ENCODE data around the gene BTG2. TPM values are rescaled to one million over a fixed set of nuclear protein-coding genes. Genes with fewer than 3 reads are reported as not detected.
"Not testable (repeated sequence)": the region's sequence is repeated elsewhere in the genome, so short reads cannot be mapped to it uniquely, and the experiment has no call there.

Gene BTG2
- total RNA-seq, 1 donor from 2014 or later, result 2.8 TPM

DNA sequence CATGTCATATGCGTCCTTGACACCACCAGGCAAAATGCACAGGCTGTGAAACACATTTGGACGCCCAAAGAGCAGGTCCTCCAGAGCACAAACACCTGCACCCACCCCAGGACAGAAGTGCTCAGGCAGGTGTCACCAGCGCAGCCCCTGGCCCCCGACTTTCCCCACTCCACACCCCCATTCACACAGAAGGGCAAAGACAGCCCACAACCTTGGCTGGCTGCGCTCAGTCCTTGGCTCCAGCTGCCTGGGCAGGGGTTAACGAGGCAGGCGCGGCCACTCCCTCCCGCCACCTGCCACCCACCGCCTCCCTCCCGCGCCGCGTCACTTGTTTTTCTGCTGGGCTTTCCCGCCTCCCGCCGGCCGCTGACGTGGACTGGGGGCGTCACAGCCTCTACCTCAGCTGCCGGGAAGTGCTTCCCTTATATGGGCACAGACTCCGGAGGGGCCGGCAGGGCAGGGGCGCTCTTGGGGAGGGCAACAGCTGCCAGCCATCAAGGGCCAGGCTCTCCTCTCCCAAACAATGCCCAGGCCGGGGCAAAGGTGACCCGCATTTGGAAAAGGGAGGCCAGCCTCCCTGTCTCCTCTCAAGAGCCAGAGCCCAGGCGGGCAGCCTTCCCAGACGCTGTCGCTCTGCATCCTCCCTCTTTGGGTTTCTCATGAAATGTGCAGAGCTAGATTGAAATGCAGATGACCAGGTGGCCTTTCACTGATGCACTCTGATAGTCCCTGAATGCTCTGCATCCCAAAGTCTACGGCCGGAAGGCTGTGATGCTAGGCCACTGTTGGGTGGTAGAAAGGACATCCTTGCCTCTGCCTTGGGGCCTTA is 14.8 kb upstream of the BTG2 start:
- ATAC-seq (peak; percentile 65), DNase-seq (ENCODE audit: low spot score) (peak; percentile 80)

DNA sequence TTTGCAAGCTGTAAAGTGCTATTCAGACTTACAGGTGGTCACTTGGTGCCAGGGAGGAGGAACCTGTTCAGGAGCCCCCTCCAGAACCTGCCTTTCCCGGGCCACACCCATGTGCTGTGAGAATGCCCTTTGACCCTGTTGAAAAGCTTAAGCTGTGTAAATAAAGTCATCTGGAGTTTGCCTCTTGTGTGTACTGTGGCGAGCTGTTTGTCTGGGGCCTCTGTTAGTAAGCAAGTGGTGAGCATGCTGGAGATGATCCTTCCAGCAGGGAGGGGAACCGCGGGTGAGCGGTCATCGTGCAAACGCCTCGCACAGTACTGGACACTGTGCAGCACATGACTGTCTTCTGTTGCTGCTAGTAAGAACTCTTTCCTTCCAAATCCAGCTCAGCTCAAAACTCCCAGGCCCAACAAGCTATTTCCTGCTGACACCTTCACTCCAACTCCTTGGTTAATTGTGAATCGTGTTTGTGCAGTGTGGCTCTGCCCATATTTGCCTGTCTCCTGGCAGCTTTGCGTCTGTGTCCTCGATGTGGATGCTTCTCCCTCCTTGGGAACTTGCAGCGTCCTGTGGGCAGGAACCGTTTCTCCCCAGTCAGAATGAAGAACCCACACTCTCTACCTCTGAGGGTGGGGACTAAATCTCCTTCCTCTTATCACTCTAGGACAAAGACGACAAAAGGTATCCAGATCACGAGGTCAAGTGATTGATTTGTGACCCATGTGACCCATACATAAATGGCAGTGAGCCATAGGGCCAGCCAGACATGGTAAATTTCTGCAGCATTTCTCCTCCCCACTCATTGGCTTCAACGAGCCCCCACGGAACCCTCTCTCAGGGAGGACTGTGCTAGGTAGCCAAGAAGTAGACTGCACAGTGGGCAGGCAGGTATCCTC is 13.9 kb upstream of the BTG2 start:
- DNase-seq (ENCODE audit: low spot score) (no peak), ATAC-seq (peak; percentile 62)

DNA sequence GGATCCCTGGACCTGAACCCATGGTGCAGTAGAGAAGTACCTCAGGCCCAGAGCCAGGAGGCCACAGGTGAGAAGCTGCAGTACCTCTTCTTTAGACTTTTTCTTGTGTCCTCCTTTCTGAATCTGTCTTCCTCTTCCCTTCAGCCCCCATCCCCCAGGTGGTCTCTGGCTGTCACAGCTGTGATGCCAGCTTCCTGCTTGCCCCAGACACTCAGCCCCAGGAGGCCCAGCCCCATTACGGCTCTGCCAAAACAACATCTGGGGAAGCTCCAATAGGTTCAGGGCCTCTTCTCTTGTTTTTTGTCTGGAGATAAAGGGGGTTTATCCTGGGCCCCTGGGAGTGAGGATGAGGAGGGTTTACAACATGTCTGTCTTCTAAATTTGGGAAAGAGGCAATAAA is 9.5 kb upstream of the BTG2 start:
- DNase-seq (ENCODE audit: low spot score) (no peak), ATAC-seq (no peak)

DNA sequence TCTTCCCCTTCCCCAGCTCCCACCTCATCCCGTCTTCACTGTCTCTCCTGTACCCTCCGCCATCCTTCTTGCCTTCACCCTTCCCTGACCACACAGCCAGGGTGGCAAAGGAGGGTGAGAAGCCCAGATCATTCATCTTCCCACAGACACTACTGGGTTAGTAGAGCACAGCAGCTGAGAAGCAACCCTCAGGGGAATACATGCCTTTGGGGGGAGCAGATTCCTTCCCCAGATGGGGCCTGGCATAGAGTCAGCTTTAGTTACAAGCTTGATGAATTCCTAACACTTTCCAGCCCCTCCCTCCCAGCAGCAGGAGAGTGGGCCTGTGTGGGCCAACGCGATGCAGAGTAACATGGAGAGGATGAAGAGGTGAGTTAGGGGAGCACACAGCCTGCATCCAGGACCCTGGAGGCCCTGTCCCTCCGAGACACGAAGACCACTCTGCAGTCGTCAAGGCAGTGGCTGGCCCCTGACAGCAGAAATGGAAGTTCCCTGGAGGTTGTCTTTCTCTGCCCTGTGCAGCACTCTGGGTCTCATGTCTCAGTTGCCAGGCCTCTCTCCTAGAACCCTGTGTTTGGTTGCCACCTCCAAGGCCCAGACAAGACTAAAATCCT is 8.8 kb upstream of the BTG2 start:
- DNase-seq (ENCODE audit: low spot score) (no peak), ATAC-seq (no peak)

DNA sequence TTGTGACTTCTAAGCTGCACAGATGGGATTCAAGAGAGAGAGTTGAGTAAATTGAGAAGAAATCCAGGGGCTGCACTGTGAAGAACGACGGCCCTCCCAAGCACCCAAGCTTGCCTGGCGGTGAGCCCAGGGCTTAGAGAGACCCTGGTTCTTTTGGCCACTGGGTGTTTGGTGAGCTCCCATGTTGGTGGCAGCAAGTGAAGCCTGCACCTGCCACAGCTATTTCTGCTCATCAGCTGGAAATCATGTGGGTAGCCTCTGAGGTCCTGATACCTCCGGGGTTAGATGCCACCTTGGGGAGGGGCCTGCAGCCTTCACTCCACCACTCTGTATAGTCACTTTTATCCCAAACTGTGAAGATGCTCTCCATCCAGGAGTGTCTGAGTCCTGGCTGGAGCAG is 6.2 kb upstream of the BTG2 start:
- no peak for DNase-seq (ENCODE audit: low spot score)
- ATAC-seq, result no peak

DNA sequence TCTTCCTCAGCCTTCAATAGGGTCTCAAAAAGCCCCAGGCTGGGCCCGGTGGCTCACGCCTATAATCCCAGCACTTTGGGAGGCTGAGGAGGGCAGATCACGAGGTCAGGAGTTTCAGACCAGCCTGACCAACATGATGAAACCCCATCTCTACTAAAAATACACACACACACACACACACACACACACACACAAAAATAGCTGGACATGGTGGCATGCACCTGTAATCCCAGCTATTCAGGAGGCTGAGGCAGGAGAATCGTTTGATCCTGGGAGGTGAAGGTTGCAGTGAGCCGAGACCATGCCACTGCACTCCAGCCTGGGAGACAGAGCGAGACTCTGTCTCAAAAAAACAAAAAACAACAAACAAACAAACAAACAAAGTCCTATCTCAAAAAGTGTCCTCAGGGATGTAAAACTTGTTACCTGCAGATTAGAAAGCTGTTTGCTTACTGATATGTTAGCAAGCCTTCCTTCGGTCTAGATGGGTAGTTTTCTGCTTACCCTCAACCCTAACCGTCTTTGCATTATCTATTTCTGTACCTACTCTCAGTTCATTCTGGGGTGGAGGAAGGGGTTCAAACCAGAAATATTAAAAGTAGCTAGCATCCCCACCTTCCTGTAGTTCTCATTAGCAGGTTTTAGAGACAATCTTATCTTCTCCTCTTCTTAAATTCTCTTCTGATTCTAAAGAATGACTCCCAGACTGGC is 5.4 kb upstream of the BTG2 start:
- not testable (repeated sequence) for ATAC-seq; DNase-seq (ENCODE audit: low spot score)

DNA sequence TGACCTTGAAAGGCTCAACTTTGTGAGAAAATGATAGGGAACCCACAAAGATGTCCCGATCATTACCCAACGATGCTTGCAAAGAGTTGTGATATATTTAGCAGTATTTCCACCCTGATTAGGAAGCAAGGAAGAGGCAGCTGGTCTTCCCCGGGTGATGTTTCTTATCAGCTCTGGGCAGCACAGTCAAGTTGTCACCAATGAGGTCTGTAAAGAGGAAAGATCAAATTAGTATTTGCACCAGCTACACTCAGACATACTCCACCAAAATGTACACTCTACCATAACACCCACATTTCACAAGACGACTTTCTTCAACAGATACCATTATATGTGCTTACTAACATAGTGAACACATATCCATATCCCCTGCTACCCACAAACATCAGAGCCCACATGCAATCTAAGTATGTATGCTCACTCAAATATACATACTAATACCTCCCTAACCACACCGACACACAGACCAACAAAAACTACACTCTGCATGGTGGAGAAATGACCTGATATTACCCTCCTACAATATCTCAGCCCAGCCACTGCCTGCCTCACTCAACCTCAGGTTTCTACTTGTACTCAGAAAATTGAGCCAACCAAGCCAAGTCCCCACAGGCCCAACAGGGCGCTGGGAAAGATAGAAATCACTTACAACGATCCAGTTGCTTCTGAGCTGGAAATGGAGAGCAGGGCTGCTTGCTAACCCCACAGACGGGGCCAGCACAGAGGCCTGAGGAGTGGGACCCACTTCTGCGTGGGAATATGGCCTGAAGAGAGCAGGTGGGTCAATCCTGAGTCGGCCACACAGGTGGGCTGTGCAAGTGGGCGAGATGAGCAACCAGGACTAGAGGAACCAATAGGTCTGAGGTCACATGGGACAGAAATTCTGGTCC is 4.6 kb upstream of the BTG2 start:
- ATAC-seq (no peak), DNase-seq (ENCODE audit: low spot score) (no peak)

DNA sequence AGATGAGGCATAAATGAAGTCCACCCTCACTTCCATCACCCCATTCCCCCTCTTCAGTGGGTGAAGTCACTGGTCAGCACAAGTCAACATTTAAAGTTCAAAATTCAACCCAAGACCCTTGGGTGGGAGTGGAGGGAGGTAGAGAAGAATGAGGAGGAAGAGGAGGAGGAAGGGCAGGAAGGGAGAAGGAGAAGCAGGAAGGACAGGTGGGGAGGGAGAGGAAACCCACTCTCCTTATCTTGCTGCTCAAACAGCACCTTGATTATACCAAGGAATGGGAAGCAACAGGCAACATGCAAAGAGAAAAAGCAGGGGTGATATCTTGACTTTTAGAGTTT is 4.0 kb upstream of the BTG2 start:
- no peak for DNase-seq (ENCODE audit: low spot score)
- ATAC-seq, result no peak

DNA sequence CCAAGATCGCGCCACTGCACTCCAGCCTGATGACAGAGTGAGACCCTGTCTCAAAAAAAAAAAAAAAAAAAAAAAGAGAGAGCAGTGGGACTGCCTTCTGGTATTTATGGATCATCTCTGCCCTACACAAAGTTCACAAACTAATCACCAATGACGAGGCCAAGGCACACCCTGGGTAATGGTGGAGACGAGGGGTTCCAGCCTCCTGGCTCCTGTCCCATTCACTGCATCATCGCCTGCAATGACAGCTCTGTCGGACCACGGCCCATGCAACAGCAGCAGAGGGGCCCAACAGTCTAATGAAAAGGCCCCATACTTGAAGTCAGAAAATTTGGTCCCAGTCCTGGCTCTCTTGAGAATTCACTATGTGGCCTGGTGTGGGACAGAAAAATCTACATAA is 2.9 kb upstream of the BTG2 start:
- DNase-seq (ENCODE audit: low spot score) (no peak), ATAC-seq (no peak)

DNA sequence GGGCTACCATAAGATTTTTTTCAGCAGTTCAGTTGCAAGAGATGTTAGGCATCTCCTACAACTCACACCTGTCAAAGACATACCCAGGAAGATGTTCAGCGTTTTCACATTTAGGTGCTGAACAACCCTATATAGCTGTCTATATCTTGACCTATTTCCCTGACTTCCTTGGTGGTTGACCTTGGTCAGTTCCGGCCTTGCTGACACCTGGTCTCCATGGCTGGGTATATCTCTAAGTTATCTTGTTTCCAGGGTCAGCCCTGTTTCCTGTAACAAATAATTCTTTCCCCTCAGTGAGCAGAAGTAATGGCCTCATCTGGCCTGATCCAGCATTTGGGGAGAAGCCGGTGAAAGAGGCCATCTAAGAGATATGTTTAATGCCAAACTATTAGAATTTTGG is 2.4 kb upstream of the BTG2 start:
- ATAC-seq (no peak), DNase-seq (ENCODE audit: low spot score) (no peak)

DNA sequence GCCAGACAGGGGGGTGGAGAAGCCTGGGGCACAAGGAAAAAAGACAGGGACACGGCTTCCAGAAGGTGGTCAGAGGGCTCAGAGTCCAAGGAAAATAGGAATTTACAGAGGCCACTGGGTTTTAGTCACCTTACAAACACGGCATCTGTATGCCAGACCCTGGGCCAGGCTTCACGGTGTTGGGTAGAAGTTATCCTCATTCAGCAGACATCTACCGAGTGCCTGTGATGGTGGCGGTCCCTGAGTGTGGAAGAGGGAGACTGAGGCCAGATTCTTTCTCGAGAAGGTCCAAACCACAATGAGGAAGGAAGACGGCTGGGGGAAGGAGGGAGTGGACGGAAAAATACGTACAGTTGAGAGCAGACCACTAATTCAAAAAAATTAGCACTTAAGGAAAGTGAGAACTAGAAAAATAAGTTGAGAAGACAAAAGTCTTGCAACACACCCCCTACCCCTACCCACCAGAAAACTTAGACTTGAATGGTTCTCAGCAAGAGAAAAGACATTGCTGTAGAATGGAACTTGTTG is 864 bp upstream of the BTG2 start:
- no peak for ATAC-seq
- DNase-seq (ENCODE audit: low spot score), result no peak

DNA sequence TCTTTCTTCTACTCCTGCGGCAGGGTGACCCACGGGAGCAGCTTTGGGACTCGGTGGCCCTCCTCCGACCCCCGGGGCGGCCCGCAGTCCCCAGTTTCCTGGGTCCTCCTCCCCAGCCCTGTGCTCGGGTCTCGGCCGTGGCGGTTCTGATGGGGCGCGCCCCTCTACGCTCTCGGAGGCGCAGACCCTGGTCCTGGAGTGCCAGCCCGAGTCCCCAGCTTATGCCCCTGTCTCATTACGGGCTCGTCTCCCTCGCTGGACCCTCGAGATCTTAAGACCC is 430 bp downstream of the BTG2 start:
- DNase-seq (ENCODE audit: low spot score) (no peak), ATAC-seq (peak; percentile 7)

DNA sequence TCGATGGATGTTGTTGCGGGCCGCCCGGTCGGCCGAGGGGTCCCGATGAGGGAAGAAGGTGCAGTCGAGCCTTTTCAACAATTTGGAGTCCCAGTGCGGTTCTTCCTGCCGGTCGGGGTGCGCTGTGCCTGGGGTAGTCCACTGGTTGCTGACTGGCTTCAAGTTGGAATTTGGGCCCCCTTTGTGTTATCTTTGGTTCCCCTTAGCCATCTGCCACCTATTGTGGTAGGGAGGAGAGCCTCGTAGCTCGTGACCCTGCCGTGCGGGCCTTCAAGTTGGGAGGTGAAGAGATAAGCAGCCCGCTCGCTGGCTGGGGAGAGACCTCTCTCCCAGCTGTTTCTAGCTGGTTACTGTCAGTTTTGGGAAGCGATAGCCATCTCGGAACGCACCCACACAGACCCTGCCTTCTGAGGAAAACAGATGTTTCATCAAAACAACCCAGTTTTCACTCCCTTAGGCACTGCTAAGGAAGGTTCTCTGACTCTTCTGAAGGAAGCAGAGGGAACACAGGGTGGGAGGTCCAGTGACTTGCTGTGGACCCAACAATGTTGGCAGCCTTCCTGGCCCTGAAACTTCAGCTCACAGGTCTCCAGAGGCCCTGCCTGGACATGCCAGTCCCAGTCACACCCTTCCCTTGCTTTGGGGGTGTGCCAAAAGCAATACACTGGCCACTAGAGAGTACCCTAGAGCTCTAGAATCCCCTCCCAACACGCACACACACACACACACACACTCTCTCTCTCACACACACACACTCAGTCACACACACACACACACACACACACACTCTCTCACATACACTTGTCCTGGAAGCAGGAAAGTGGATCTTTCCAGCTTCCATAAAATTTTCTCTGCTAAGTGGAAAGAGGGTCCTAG is 1.0 kb downstream of the BTG2 start:
- ATAC-seq, result peak; percentile 25
- DNase-seq (ENCODE audit: low spot score), result peak; percentile 70

DNA sequence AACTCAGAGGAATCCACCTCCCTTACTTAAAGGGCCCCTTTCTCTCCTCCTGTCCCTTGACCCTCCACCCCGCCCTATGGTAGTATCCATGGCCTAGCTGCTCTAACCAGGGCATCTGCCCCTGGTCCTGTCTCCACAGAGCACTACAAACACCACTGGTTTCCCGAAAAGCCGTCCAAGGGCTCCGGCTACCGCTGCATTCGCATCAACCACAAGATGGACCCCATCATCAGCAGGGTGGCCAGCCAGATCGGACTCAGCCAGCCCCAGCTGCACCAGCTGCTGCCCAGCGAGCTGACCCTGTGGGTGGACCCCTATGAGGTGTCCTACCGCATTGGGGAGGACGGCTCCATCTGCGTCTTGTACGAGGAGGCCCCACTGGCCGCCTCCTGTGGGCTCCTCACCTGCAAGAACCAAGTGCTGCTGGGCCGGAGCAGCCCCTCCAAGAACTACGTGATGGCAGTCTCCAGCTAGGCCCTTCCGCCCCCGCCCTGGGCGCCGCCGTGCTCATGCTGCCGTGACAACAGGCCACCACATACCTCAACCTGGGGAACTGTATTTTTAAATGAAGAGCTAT is 1.7 kb downstream of the BTG2 start:
- ATAC-seq (no peak), DNase-seq (ENCODE audit: low spot score) (no peak)

DNA sequence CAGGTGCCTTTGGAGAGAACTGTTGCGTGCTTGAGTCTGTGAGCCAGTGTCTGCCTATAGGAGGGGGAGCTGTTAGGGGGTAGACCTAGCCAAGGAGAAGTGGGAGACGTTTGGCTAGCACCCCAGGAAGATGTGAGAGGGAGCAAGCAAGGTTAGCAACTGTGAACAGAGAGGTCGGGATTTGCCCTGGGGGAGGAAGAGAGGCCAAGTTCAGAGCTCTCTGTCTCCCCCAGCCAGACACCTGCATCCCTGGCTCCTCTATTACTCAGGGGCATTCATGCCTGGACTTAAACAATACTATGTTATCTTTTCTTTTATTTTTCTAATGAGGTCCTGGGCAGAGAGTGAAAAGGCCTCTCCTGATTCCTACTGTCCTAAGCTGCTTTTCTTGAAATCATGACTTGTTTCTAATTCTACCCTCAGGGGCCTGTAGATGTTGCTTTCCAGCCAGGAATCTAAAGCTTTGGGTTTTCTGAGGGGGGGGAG is 2.4 kb downstream of the BTG2 start:
- ATAC-seq (no peak), DNase-seq (ENCODE audit: low spot score) (no peak)

DNA sequence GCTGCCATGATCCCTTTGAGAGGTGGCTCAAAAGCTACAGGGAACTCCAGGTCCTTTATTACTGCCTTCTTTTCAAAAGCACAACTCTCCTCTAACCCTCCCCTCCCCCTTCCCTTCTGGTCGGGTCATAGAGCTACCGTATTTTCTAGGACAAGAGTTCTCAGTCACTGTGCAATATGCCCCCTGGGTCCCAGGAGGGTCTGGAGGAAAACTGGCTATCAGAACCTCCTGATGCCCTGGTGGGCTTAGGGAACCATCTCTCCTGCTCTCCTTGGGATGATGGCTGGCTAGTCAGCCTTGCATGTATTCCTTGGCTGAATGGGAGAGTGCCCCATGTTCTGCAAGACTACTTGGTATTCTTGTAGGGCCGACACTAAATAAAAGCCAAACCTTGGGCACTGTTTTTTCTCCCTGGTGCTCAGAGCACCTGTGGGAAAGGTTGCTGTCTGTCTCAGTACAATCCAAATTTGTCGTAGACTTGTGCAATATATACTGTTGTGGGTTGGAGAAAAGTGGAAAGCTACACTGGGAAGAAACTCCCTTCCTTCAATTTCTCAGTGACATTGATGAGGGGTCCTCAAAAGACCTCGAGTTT is 3.1 kb downstream of the BTG2 start:
- ATAC-seq (no peak), DNase-seq (ENCODE audit: low spot score) (no peak)

DNA sequence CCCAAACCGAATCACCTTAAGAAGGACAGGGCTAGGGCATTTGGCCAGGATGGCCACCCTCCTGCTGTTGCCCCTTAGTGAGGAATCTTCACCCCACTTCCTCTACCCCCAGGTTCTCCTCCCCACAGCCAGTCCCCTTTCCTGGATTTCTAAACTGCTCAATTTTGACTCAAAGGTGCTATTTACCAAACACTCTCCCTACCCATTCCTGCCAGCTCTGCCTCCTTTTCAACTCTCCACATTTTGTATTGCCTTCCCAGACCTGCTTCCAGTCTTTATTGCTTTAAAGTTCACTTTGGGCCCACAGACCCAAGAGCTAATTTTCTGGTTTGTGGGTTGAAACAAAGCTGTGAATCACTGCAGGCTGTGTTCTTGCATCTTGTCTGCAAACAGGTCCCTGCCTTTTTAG is 3.6 kb downstream of the BTG2 start:
- no peak for DNase-seq (ENCODE audit: low spot score)

More for the DNA sequence above, 3.6 kb downstream of the BTG2 start:
- no peak for ATAC-seq

Data from left lobe of liver (tissue), 2 donors.